SK-N-SH (cell line): ENCODE data around the gene CHST12. TPM values are rescaled to one million over a fixed set of nuclear protein-coding genes. Genes with fewer than 3 reads are reported as not detected.

Source experiments
- CTCF ChIA-PET: fragments of 300-600, 350-600 bp; formaldehyde crosslinking; extraction: SDS; loops from one replicate; lab custom pipeline; 2021; lab: Yijun Ruan, JAX
- POLR2A ChIA-PET: fragments of 350-600 bp; sonication (Branson Sonifier 250); formaldehyde crosslinking; extraction: SDS; loops from one replicate; lab custom pipeline; 2020; ENCODE audit warnings: antibody characterized with exemption, inconsistent platforms; lab: Yijun Ruan, JAX
- DNase-seq: peaks from one replicate; pipeline ENCODE4 v3.0.0; 2012
- H2AFZ ChIP-seq: fragments of 200-600 bp; sonication (generic); 2 replicates; pipeline ENCODE4 v1.8.1; 2016; ENCODE audit warnings: antibody characterized with exemption, mild to moderate bottlenecking, low read depth
- H3F3A ChIP-seq: fragments of 200-600 bp; sonication (generic); replicated peaks from 2 replicates; pipeline ENCODE3; 2016; ENCODE audit warnings: antibody characterized with exemption, mild to moderate bottlenecking; ENCODE audit not compliant: insufficient read depth
- H3K27ac ChIP-seq, 2 experiments: fragments of 200-500 bp in 1 of 2; fragments of 200-600 bp in 1 of 2; sonication (Bioruptor generic) in 1 of 2; sonication (generic), shearing (Covaris generic) in 1 of 2; 2 replicates each; pipeline versions ENCODE4 v1.5.1 to v1.6.1; 2014 to 2016; ENCODE audit warnings: low read depth in 2 of 2, inconsistent platforms in 1 of 2, low read length in 1 of 2, mild to moderate bottlenecking in 1 of 2, mixed read lengths in 1 of 2
- H3K27me3 ChIP-seq: fragments of 200-600 bp; sonication (generic), shearing (Covaris generic); 2 replicates; pipeline ENCODE4 v1.6.1; 2016; ENCODE audit warnings: mixed run types; ENCODE audit not compliant: insufficient read depth
- H3K36me3 ChIP-seq, 2 experiments: fragments of 200-500 bp in 1 of 2; fragments of 200-600 bp in 1 of 2; sonication (Bioruptor generic) in 1 of 2; sonication (generic) in 1 of 2; replicated peaks in 1 of 2; 2 replicates each; pipeline versions ENCODE3 to v1.5.1; 2014 to 2016; ENCODE audit warnings: low read length in 1 of 2, mild to moderate bottlenecking in 1 of 2; ENCODE audit not compliant: insufficient read depth in 2 of 2, control insufficient read depth in 1 of 2
- H3K4me1 ChIP-seq, 2 experiments: fragments of 200-500 bp in 1 of 2; fragments of 200-600 bp in 1 of 2; sonication (Bioruptor generic) in 1 of 2; sonication (generic), shearing (Covaris generic) in 1 of 2; 2 replicates each; pipeline versions ENCODE4 v1.5.1 to v1.6.1; 2014 to 2016; ENCODE audit warnings: low read depth in 1 of 2, low read length in 1 of 2, mixed run types in 1 of 2; ENCODE audit not compliant: insufficient read depth in 2 of 2, control insufficient read depth in 1 of 2
- H3K4me2 ChIP-seq: fragments of 200-600 bp; sonication (generic), shearing (Covaris generic); 2 replicates; pipeline ENCODE4 v1.6.1; 2017; ENCODE audit warnings: mixed run types
- H3K4me3 ChIP-seq, 2 experiments: fragments of 200-500 bp in 1 of 2; fragments of 200-600 bp in 1 of 2; sonication (Bioruptor generic) in 1 of 2; sonication (generic), shearing (Covaris generic) in 1 of 2; 2 replicates each; pipeline versions ENCODE4 v1.5.1 to v1.8.1; 2014 to 2016; ENCODE audit warnings: low read depth in 2 of 2, inconsistent platforms in 1 of 2, low read length in 1 of 2, mild to moderate bottlenecking in 1 of 2, mixed read lengths in 1 of 2, moderate library complexity in 1 of 2
- H3K79me2 ChIP-seq: fragments of 200-600 bp; sonication (generic); 2 replicates; pipeline ENCODE4 v1.8.1; 2017; ENCODE audit warnings: mild to moderate bottlenecking; ENCODE audit not compliant: insufficient read depth
- H3K9ac ChIP-seq: fragments of 200-600 bp; sonication (generic); 2 replicates; pipeline ENCODE4 v1.6.1; 2017; ENCODE audit warnings: mixed run types
- H3K9me2 ChIP-seq: fragments of 200-600 bp; sonication (generic); 2 replicates; pipeline ENCODE4 v1.6.1; 2017; ENCODE audit warnings: mixed run types
- H3K9me3 ChIP-seq: fragments of 200-600 bp; sonication (generic); 2 replicates; pipeline ENCODE4 v1.6.1; 2017; ENCODE audit warnings: mixed run types, mild to moderate bottlenecking, moderate library complexity
- H4K20me1 ChIP-seq: fragments of 200-600 bp; sonication (generic); 2 replicates; pipeline ENCODE4 v1.6.1; 2017; ENCODE audit warnings: mild to moderate bottlenecking, mixed run types; ENCODE audit not compliant: insufficient read depth
- EP300 ChIP-seq, 2 experiments: IDR thresholded peaks; 2 replicates each; pipeline versions ENCODE4 v1.4.0 to v1.6.1; 2012; ENCODE audit warnings: borderline replicate concordance in 1 of 2, low read depth in 1 of 2, low read length in 1 of 2
- FOSL2 ChIP-seq: IDR thresholded peaks from 2 replicates; pipeline ENCODE4 v1.4.0; 2012; ENCODE audit warnings: low read depth, mild to moderate bottlenecking, moderate library complexity, borderline replicate concordance
- FOXJ3 ChIP-seq: sonication (generic); formaldehyde crosslinking; IDR thresholded peaks from 2 replicates; pipeline ENCODE4 v1.5.1; 2020; ENCODE audit warnings: mild to moderate bottlenecking, missing genetic modification reagents
- FOXM1 ChIP-seq: IDR thresholded peaks from 2 replicates; pipeline ENCODE4 v1.4.0; 2012; ENCODE audit warnings: low read depth, mild to moderate bottlenecking
- GATA2 ChIP-seq: sonication (generic); formaldehyde crosslinking; IDR thresholded peaks from 2 replicates; pipeline ENCODE4 v1.5.0; 2020; ENCODE audit warnings: mild to moderate bottlenecking, missing genetic modification reagents
- JUND ChIP-seq: IDR thresholded peaks from 2 replicates; pipeline ENCODE4 v1.4.0; 2012
- MEF2A ChIP-seq: IDR thresholded peaks from 2 replicates; pipeline ENCODE4 v1.4.0; 2012; ENCODE audit warnings: low read depth, borderline replicate concordance
- MXI1 ChIP-seq: IDR thresholded peaks from 2 replicates; pipeline ENCODE4 v1.6.1; 2012; ENCODE audit warnings: mild to moderate bottlenecking, low read depth, low read length, improper control_type of control experiment
- NFIC ChIP-seq: IDR thresholded peaks from 2 replicates; pipeline ENCODE4 v1.4.0; 2012; ENCODE audit warnings: borderline replicate concordance
- NRF1 ChIP-seq: IDR thresholded peaks from 2 replicates; pipeline ENCODE4 v1.6.1; 2012; ENCODE audit warnings: low read depth, mild to moderate bottlenecking, low read length
- RCOR1 ChIP-seq: fragments of 150-350 bp; IDR thresholded peaks from 2 replicates; pipeline ENCODE4 v1.6.1; 2017; ENCODE audit warnings: antibody characterized with exemption, low read length
- RFX5 ChIP-seq: IDR thresholded peaks from 2 replicates; pipeline ENCODE4 v1.6.1; 2012; ENCODE audit warnings: mild to moderate bottlenecking, improper control_type of control experiment, low read length
- SIN3A ChIP-seq: IDR thresholded peaks from 2 replicates; pipeline ENCODE4 v1.6.1; 2012; ENCODE audit warnings: low read depth, mild to moderate bottlenecking, low read length, moderate library complexity, borderline replicate concordance
- SMC3 ChIP-seq: IDR thresholded peaks from 2 replicates; pipeline ENCODE4 v1.6.1; 2012; ENCODE audit warnings: low read depth, low read length, improper control_type of control experiment
- TCF12 ChIP-seq: IDR thresholded peaks from 2 replicates; pipeline ENCODE4 v1.4.0; 2012
- TEAD4 ChIP-seq: IDR thresholded peaks from 2 replicates; pipeline ENCODE4 v1.4.0; 2012; ENCODE audit warnings: mild to moderate bottlenecking, borderline replicate concordance; ENCODE audit not compliant: insufficient read depth
- WGBS: methylation state at CpG from one replicate; pipeline ENCODE4 v1.1.6; 2017; ENCODE audit warnings: low lambda C conversion rate; 5-methylcytosine and 5-hydroxymethylcytosine counted together
- polyA plus RNA-seq, 3 experiments: library from polyadenylated mRNA; depleted of rRNA; stranded (reverse); fragments of >200 nt; gene quantifications; 2 replicates each; pipeline ENCODE4 v1.2.3, GENCODE V29; 2012
- TF ChIP-seq, protein P1 (sequence below): fragments of 150-350 bp; IDR thresholded peaks from 2 replicates; pipeline ENCODE4 v1.6.1; 2016; ENCODE audit warnings: mild to moderate bottlenecking, low read depth, low read length
- TF ChIP-seq, protein P2 (sequence below): fragments of 150-350 bp; IDR thresholded peaks from 2 replicates; pipeline ENCODE4 v1.6.1; 2017; ENCODE audit warnings: antibody characterized with exemption, low read length, low read depth, borderline replicate concordance
- TF ChIP-seq, protein P3 (sequence below): IDR thresholded peaks from 2 replicates; pipeline ENCODE4 v1.4.0; 2012; ENCODE audit warnings: low read depth, borderline replicate concordance
- TF ChIP-seq, protein P4 (sequence below): IDR thresholded peaks from 2 replicates; pipeline ENCODE4; 2012

CHST12 gene
- polyA plus RNA-seq, 1 of the 3 experiments (the other 2 are of a cell fraction): 32.7 TPM

DNA sequence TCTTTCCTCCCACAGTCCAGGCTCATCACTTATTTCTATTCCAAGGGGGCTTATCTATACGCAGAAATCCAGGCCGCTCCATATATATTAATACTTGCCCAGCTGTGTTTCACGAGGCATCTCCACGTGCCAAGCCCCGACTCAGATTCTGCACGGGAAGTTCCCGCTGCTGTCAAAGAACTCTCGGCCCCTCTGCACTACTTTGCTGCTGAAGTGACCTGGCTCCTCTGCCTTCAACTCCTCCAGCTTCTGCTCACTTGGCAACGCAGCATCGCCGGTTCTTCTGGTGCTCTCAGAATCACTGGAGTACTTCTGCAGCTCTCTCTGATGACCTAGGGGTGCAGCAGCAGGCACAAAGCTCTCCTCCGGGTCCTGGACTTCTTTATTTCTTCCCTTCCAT lies 9.7 kb upstream of the CHST12 start (continued):
- TF ChIP-seq, protein P1, sequence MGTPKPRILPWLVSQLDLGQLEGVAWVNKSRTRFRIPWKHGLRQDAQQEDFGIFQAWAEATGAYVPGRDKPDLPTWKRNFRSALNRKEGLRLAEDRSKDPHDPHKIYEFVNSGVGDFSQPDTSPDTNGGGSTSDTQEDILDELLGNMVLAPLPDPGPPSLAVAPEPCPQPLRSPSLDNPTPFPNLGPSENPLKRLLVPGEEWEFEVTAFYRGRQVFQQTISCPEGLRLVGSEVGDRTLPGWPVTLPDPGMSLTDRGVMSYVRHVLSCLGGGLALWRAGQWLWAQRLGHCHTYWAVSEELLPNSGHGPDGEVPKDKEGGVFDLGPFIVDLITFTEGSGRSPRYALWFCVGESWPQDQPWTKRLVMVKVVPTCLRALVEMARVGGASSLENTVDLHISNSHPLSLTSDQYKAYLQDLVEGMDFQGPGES: no peak
- TF ChIP-seq RCOR1 (no peak), JUND (no peak), FOXJ3 (CRISPR knock-in tag) (no peak), TEAD4 (no peak), EP300 (IDR thresholded peaks at IDR 0.05; ENCODE audit: borderline replicate concordance in 1 of 2, low read depth in 1 of 2, low read length in 1 of 2) (no peak), SIN3A (no peak), MEF2A (no peak)
- TF ChIP-seq, protein P2, sequence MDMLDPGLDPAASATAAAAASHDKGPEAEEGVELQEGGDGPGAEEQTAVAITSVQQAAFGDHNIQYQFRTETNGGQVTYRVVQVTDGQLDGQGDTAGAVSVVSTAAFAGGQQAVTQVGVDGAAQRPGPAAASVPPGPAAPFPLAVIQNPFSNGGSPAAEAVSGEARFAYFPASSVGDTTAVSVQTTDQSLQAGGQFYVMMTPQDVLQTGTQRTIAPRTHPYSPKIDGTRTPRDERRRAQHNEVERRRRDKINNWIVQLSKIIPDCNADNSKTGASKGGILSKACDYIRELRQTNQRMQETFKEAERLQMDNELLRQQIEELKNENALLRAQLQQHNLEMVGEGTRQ: no peak
- TF ChIP-seq, all 33 proteins: peak for 0

DNA sequence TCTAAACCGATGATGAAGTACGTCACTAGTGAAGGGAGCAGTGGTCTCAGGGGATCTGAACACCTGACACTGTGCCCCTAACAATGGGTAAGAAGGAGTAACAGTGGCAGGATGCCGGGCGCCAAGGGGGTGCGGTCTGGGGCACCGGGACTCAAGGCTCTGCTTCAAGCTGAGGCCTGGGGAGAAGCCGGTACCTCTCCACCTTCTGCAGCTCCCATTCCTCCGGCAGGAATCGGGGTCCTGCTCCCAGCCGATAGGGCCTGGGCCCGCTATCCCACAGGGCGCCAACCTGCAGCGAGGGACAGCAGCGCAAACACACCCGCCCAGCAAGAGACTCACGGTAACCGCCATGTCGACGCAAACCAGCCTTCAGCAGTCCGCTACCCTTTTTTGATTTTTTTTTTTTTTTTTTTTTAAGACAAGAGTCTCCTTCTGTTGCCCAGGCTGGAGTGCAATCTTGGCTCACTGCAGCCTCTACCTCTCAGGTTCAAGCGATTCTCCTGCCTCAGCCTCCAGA lies 8.8 kb upstream of the CHST12 start:
- CTCF ChIA-PET: interaction anchor here (1.2 to 2.7 kb wide), 3 partner anchors 8 to 57 kb away, joined by 3 to 8 read pairs (median 3); partner anchors contain the start of gene CHST12
- Histone ChIP-seq H3K9ac (no peak overlapping the region), H3K27me3 (no peaks in the 10 kb centered on the region), H2AFZ (no peak overlapping the region), H3F3A (peaks cover 10% of the 10 kb centered on the region), H3K4me1 (peaks cover 2 to 10% of the 10 kb centered on the region in 2 experiments; a peak in 2 of 4 replicates), H3K4me3 (no peak overlapping the region), H3K27ac (no peak overlapping the region), H3K9me2 (no peaks in the 10 kb centered on the region), H4K20me1 (no peaks in the 10 kb centered on the region), H3K4me2 (no peak overlapping the region), H3K36me3 (no peaks in the 10 kb centered on the region), H3K79me2 (no peaks in the 10 kb centered on the region), H3K9me3 (no peaks in the 10 kb centered on the region)
- no peak for TF ChIP-seq NRF1
- TF ChIP-seq MXI1: no peak
- TF ChIP-seq GATA2 (CRISPR knock-in tag): no peak
- TF ChIP-seq FOSL2: no peak
- no peak for TF ChIP-seq EP300 (IDR thresholded peaks at IDR 0.05; ENCODE audit: borderline replicate concordance in 1 of 2, low read depth in 1 of 2, low read length in 1 of 2)
- TF ChIP-seq SMC3: no peak
- no peak for TF ChIP-seq FOXJ3 (CRISPR knock-in tag)
- no peak for TF ChIP-seq FOXM1
- no peak for TF ChIP-seq RFX5
- TF ChIP-seq, protein P3, sequence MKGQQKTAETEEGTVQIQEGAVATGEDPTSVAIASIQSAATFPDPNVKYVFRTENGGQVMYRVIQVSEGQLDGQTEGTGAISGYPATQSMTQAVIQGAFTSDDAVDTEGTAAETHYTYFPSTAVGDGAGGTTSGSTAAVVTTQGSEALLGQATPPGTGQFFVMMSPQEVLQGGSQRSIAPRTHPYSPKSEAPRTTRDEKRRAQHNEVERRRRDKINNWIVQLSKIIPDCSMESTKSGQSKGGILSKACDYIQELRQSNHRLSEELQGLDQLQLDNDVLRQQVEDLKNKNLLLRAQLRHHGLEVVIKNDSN: no peak
- TF ChIP-seq RCOR1: no peak
- TF ChIP-seq, protein P4, sequence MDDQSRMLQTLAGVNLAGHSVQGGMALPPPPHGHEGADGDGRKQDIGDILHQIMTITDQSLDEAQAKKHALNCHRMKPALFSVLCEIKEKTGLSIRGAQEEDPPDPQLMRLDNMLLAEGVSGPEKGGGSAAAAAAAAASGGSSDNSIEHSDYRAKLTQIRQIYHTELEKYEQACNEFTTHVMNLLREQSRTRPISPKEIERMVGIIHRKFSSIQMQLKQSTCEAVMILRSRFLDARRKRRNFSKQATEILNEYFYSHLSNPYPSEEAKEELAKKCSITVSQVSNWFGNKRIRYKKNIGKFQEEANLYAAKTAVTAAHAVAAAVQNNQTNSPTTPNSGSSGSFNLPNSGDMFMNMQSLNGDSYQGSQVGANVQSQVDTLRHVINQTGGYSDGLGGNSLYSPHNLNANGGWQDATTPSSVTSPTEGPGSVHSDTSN: no peak
- TF ChIP-seq, protein P2: no peak
- TF ChIP-seq TCF12: no peak
- no peak for TF ChIP-seq NFIC
- DNase-seq: no peak
- WGBS: 91% methylated on average over 20 of the region's 21 CpGs
- POLR2A ChIA-PET: no interaction called here
